HepG2 (cell line): ENCODE measurements around the gene AMOT. TPM values are rescaled to one million over a fixed set of nuclear protein-coding genes. Genes with fewer than 3 reads are reported as not detected.

Experiments used
- ATAC-seq: fragments of 200-7000 bp; cut with Tn5 transposase; 3 replicates; pipeline ENCODE4 v1.9.1; 2020; ENCODE audit warnings: mild to moderate bottlenecking, moderate library complexity
- BruUV-seq: library from RNA; stranded (reverse); fragments of 400-500 nt; replicated peaks from 2 replicates; lab custom pipeline; 2021; lab: Mats Ljungman, UMichigan
- CTCF ChIA-PET: fragments of 300-600 bp; formaldehyde crosslinking; extraction: SDS; loops from one replicate; lab custom pipeline; 2021; ENCODE audit warnings: low total read pairs, inconsistent platforms, low intra/inter-chr PET ratio; lab: Yijun Ruan, JAX
- POLR2A ChIA-PET: fragments of 350-600 bp; sonication (Branson Sonifier 250); formaldehyde crosslinking; loops from one replicate; lab custom pipeline; 2020; ENCODE audit warnings: antibody characterized with exemption, inconsistent platforms; lab: Yijun Ruan, JAX
- DNase-seq: peaks from one replicate; pipeline ENCODE4 v3.0.0-alpha.2; 2015; ENCODE audit warnings: low spot score
- FAIRE-seq: peaks from 3 replicates; lab custom pipeline; 2011; peaks lifted over from hg19 to GRCh38; lab: Jason Lieb, UNC
- H2AFZ ChIP-seq: one replicate; pipeline ENCODE4 v1.6.1; 2011; ENCODE audit warnings: low read length, inconsistent platforms
- H3K27ac ChIP-seq: fragments of 300-600 bp; 3 replicates; pipeline ENCODE4 v1.8.0; 2011; ENCODE audit warnings: mixed run types, mild to moderate bottlenecking, mixed read lengths, low read length, inconsistent platforms; ENCODE audit not compliant: insufficient read depth; ENCODE audit errors: extremely low read length
- H3K27me3 ChIP-seq, 2 experiments: fragments of 200-600 bp in 1 of 2; 2 replicates in 1 of 2; 3 replicates in 1 of 2; pipeline versions ENCODE4 v1.6.0 to v1.8.0; 2011; ENCODE audit warnings: low read length in 2 of 2, mild to moderate bottlenecking in 2 of 2, moderate library complexity in 2 of 2, inconsistent platforms in 1 of 2; ENCODE audit not compliant: insufficient read depth in 2 of 2, control insufficient read depth in 1 of 2
- H3K36me3 ChIP-seq, 2 experiments: fragments of 200-600 bp in 1 of 2; replicated peaks in 1 of 2; 2 replicates in 1 of 2; 3 replicates in 1 of 2; pipeline versions ENCODE4 v1.5.1 to v1.8.0; 2011; ENCODE audit warnings: low read length in 2 of 2, inconsistent platforms in 1 of 2; ENCODE audit not compliant: insufficient read depth in 2 of 2, control insufficient read depth in 1 of 2
- H3K4me1 ChIP-seq: 2 replicates; pipeline ENCODE4 v1.5.1; 2012; ENCODE audit warnings: low read length, inconsistent platforms; ENCODE audit not compliant: insufficient read depth
- H3K4me2 ChIP-seq: 2 replicates; pipeline ENCODE4 v1.6.0; 2011; ENCODE audit warnings: low read depth, low read length, inconsistent platforms
- H3K4me3 ChIP-seq, 3 experiments: fragments of 200-600 bp in 1 of 3; sonication (generic), shearing (Covaris generic) in 1 of 3; replicated peaks in 1 of 3; 2 replicates each; pipeline ENCODE4 v1.5.1; 2011 to 2016; ENCODE audit warnings: low read length in 3 of 3, inconsistent platforms in 2 of 3, low read depth in 2 of 3, mild to moderate bottlenecking in 2 of 3, control low read depth in 1 of 3, mixed read lengths in 1 of 3; ENCODE audit not compliant: insufficient read depth in 1 of 3
- H3K79me2 ChIP-seq: one replicate; pipeline ENCODE4 v1.6.1; 2011; ENCODE audit warnings: low read length, inconsistent platforms; ENCODE audit not compliant: insufficient read depth
- H3K9ac ChIP-seq: 2 replicates; pipeline ENCODE4 v1.6.0; 2011; ENCODE audit warnings: mild to moderate bottlenecking, low read depth, low read length, inconsistent platforms; ENCODE audit not compliant: insufficient read depth
- H3K9me3 ChIP-seq: 2 replicates; pipeline ENCODE4 v1.5.1; 2012; ENCODE audit warnings: mild to moderate bottlenecking, low read length
- H4K20me1 ChIP-seq: 2 replicates; pipeline ENCODE4 v1.6.0; 2011; ENCODE audit warnings: inconsistent platforms, mild to moderate bottlenecking, low read length, moderate library complexity; ENCODE audit not compliant: insufficient read depth
- DNMT3B ChIP-seq: conservative IDR thresholded peaks from 2 replicates; pipeline ENCODE4 v1.6.1; 2016; ENCODE audit warnings: missing biosample characterization, control low read depth
- HOXA7 ChIP-seq: sonication (generic); formaldehyde crosslinking; IDR thresholded peaks from 2 replicates; pipeline ENCODE4 v1.8.1; 2022; ENCODE audit warnings: mild to moderate bottlenecking, missing genetic modification reagents, moderate library complexity
- MATR3 ChIP-seq: sonication (generic); formaldehyde crosslinking; IDR thresholded peaks from 2 replicates; pipeline ENCODE4 v1.4.0; 2020; ENCODE audit warnings: missing genetic modification reagents
- NFKBIZ ChIP-seq: IDR thresholded peaks from 2 replicates; pipeline ENCODE4 v1.6.1; 2018; ENCODE audit warnings: missing genetic modification reagents, missing compliant biosample characterization
- NR2F6 ChIP-seq, 2 experiments: IDR thresholded peaks; 2 replicates each; pipeline ENCODE4 v1.6.1; 2016; ENCODE audit warnings: antibody characterized with exemption in 1 of 2, mild to moderate bottlenecking in 1 of 2
- NRL ChIP-seq: sonication (generic); formaldehyde crosslinking; IDR thresholded peaks from 2 replicates; pipeline ENCODE4 v1.5.0; 2020; ENCODE audit warnings: missing genetic modification reagents, mild to moderate bottlenecking, moderate library complexity, borderline replicate concordance
- PRDM10 ChIP-seq: sonication (generic); formaldehyde crosslinking; IDR thresholded peaks from 2 replicates; pipeline ENCODE4 v1.4.0; 2020; ENCODE audit warnings: low read depth, missing genetic modification reagents
- RBM22 ChIP-seq: fragments of 200-400 bp; formaldehyde crosslinking; optimal IDR thresholded peaks from 2 replicates; pipeline ENCODE3; 2017; ENCODE audit warnings: mild to moderate bottlenecking, low read length, moderate library complexity
- SIN3A ChIP-seq: IDR thresholded peaks from 2 replicates; pipeline ENCODE4 v1.6.1; 2011; ENCODE audit warnings: low read depth, mild to moderate bottlenecking, control low read depth, low read length, borderline replicate concordance
- TAF1 ChIP-seq: sonication (generic); formaldehyde crosslinking; IDR thresholded peaks from 2 replicates; pipeline ENCODE4 v1.4.0; 2020; ENCODE audit warnings: missing genetic modification reagents
- TCF7L2 ChIP-seq: IDR thresholded peaks from 2 replicates; pipeline ENCODE4 v1.6.1; 2011; ENCODE audit warnings: mild to moderate bottlenecking, low read depth, low read length, moderate library complexity
- TEAD2 ChIP-seq: sonication (generic); formaldehyde crosslinking; IDR thresholded peaks from 2 replicates; pipeline ENCODE4 v1.9.0; 2021; ENCODE audit warnings: missing genetic modification reagents
- THAP8 ChIP-seq: sonication (generic); formaldehyde crosslinking; IDR thresholded peaks from 2 replicates; pipeline ENCODE4 v1.5.1; 2020; ENCODE audit warnings: missing genetic modification reagents, mild to moderate bottlenecking, borderline replicate concordance
- U2AF1 ChIP-seq: fragments of 200-400 bp; formaldehyde crosslinking; optimal IDR thresholded peaks from 2 replicates; pipeline ENCODE3; 2017; ENCODE audit warnings: mild to moderate bottlenecking, low read depth, low read length
- ZC3H4 ChIP-seq: sonication (generic); formaldehyde crosslinking; IDR thresholded peaks from 2 replicates; pipeline ENCODE4 v1.4.0; 2020; ENCODE audit warnings: missing genetic modification reagents, borderline replicate concordance
- ZNF703 ChIP-seq: sonication (generic); formaldehyde crosslinking; IDR thresholded peaks from 2 replicates; pipeline ENCODE4 v1.5.1; 2020; ENCODE audit warnings: missing genetic modification reagents, mild to moderate bottlenecking, moderate library complexity, borderline replicate concordance
- ZNF720 ChIP-seq: sonication (generic); formaldehyde crosslinking; IDR thresholded peaks from 2 replicates; pipeline ENCODE4 v1.4.0; 2020; ENCODE audit warnings: missing genetic modification reagents
- ZSCAN9 ChIP-seq: IDR thresholded peaks from 2 replicates; pipeline ENCODE4 v1.6.1; 2016; ENCODE audit warnings: borderline replicate concordance
- WGBS: methylation state at CpG from one replicate; pipeline ENCODE4 v1.1.6; 2017; ENCODE audit warnings: low lambda C conversion rate; 5-methylcytosine and 5-hydroxymethylcytosine counted together
- in situ Hi-C: cut with HindIII; loops from 2 replicates; pipeline ENCODE4 v1.10.0; 2017; ENCODE audit warnings: low pct_unique_long_range_greater_than_20kb; ENCODE audit not compliant: extremely low pct_ligation_motif_present
- intact Hi-C: fragments of 100-400 bp; cut with micrococcal nuclease; formaldehyde crosslinking; loops from one replicate; pipeline ENCODE4 v1.10.0; 2022; ENCODE audit not compliant: unreplicated experiment
- polyA plus RNA-seq, 8 experiments: library from polyadenylated mRNA; depleted of rRNA in 3 of 8; stranded (reverse) in 7 of 8; unstranded in 1 of 8; fragments of >200 nt; fragmentation: Illumina TruSeq in 4 of 8; extraction: Trizol in 4 of 8; gene quantifications; 2 replicates each; pipeline versions ENCODE4 v1.2.1 to v1.2.3, GENCODE V29; 2011 to 2016; ENCODE audit warnings: low read depth in 4 of 8, missing spikeins in 1 of 8, mixed read lengths in 1 of 8; ENCODE audit not compliant: insufficient read depth in 1 of 8
- total RNA-seq, 5 experiments: library from RNA; depleted of rRNA; stranded (reverse); fragments of >200 nt; fragmentation: Illumina TruSeq; extraction: Trizol; gene quantifications; 2 replicates each; pipeline ENCODE4 v1.2.3, GENCODE V29; 2016; ENCODE audit warnings: low read depth in 1 of 5

AMOT gene
- total and polyA plus RNA-seq, 2 of the 13 experiments (the other 11 are each of a cell fraction or from before 2014, with no cell fraction given): 0.13 to 0.91 TPM

GRCh38 chrX:112736310-112736709, 104.3 kb downstream of the AMOT start:
- H3K27ac ChIP-seq: no peak overlapping the region
- ATAC-seq (no peak), DNase-seq (no peak), FAIRE-seq (no peak)
- 45% methylated on average over 2 of the region's 3 CpGs for WGBS
- H3K79me2 ChIP-seq: no peaks in the 10 kb centered on the region
- H3K4me2 ChIP-seq: no peak overlapping the region
- H4K20me1 ChIP-seq: no peaks in the 10 kb centered on the region
- in situ Hi-C loops: no loop called here
- TF ChIP-seq THAP8 (CRISPR knock-in tag) (no peak), SIN3A (no peak), DNMT3B (no peak), U2AF1 (no peak)
- no peak overlapping the region for H3K9ac ChIP-seq
- H3K4me3 ChIP-seq: no peak overlapping the region
- ChIA-PET CTCF (no interaction called here), POLR2A (no interaction called here)
- no peak overlapping the region for H2AFZ ChIP-seq
- intact Hi-C loops: no loop called here
- H3K4me1 ChIP-seq: no peaks in the 10 kb centered on the region
- H3K27me3 ChIP-seq: no peaks in the 10 kb centered on the region
- no TSS peak for BruUV-seq
- no peaks in the 10 kb centered on the region for H3K36me3 ChIP-seq
- H3K9me3 ChIP-seq: no peaks in the 10 kb centered on the region

- POLR2A ChIA-PET: no interaction called here
- no peaks in the 10 kb centered on the region for H3K27me3 ChIP-seq
- H4K20me1 ChIP-seq: no peaks in the 10 kb centered on the region
- no peak overlapping the region for H2AFZ ChIP-seq
- no peak overlapping the region for H3K4me2 ChIP-seq
- BruUV-seq: no TSS peak
- in situ Hi-C loops: no loop called here
- intact Hi-C loops: no loop called here
- no peak overlapping the region for H3K27ac ChIP-seq
- WGBS: 50% methylated on average over 2 of the region's 2 CpGs
- no peak overlapping the region for H3K4me3 ChIP-seq
- CTCF ChIA-PET: no interaction called here
- no peak overlapping the region for H3K9ac ChIP-seq
- H3K36me3 ChIP-seq: no peaks in the 10 kb centered on the region
- no peaks in the 10 kb centered on the region for H3K9me3 ChIP-seq
- H3K79me2 ChIP-seq: no peaks in the 10 kb centered on the region
- H3K4me1 ChIP-seq: no peaks in the 10 kb centered on the region
- FAIRE-seq (no peak), ATAC-seq (no peak), DNase-seq (no peak)
- TF ChIP-seq HOXA7 (no peak), ZNF720 (no peak), ZNF703 (CRISPR knock-in tag) (no peak), RBM22 (no peak), TEAD2 (CRISPR knock-in tag) (no peak), NR2F6 (IDR thresholded peaks at IDR 0.05) (no peak), NR2F6 (CRISPR knock-in tag; IDR thresholded peaks at IDR 0.05) (no peak), NFKBIZ (no peak), ZC3H4 (CRISPR knock-in tag) (no peak), PRDM10 (CRISPR knock-in tag) (no peak), ZSCAN9 (CRISPR knock-in tag) (no peak), TCF7L2 (no peak), TAF1 (CRISPR knock-in tag) (no peak), NRL (CRISPR knock-in tag) (no peak), MATR3 (CRISPR knock-in tag) (no peak)
Measured at GRCh38 chrX:112735147-112735546, 105.5 kb downstream of the AMOT start.
